AG09319 (cell line): ENCODE data around the gene LMAN1L.

ENCODE experiments used
- DNase-seq: peaks from one replicate; pipeline ENCODE4 v3.0.0-alpha.2; 2010; ENCODE audit warnings: low read depth; ENCODE audit errors: extremely low read depth
- CTCF ChIP-seq: IDR thresholded peaks from 2 replicates; pipeline ENCODE4 v1.5.1; 2011; ENCODE audit warnings: low read depth, mild to moderate bottlenecking, inconsistent platforms, low read length, moderate library complexity

LMAN1L gene

DNA sequence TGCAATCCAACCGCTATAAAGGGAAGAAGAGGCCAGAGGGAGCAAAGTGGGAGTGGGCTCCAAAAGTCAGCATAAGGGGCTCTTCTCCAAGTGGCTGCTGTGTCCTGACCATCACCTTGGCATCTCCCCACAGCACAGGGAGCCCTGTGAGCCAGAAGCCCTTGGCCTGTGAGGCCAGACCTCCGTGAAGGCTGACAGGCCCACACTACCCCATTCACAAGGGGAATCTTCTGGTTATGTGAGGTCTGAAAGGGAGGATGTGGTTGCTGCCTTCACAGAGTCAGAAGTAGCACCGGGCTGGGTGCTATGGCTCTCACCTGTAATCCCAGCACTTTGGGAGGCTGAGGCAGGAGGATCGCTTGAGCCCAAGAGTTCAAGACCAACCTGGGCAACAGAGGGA is 32.9 kb downstream of the LMAN1L start:
- TF ChIP-seq CTCF: no peak
- DNase-seq: no peak

- TF ChIP-seq CTCF: no peak
These were observed 34.8 kb downstream of the LMAN1L start for GRCh38 chr15:74847432-74847831.

GRCh38 chr15:74850393-74850792 is 37.8 kb downstream of the LMAN1L start:
- TF ChIP-seq CTCF: no peak
- no peak for DNase-seq

More at GRCh38 chr15:74847432-74847831, 34.8 kb downstream of the LMAN1L start:
- DNase-seq: no peak

DNA sequence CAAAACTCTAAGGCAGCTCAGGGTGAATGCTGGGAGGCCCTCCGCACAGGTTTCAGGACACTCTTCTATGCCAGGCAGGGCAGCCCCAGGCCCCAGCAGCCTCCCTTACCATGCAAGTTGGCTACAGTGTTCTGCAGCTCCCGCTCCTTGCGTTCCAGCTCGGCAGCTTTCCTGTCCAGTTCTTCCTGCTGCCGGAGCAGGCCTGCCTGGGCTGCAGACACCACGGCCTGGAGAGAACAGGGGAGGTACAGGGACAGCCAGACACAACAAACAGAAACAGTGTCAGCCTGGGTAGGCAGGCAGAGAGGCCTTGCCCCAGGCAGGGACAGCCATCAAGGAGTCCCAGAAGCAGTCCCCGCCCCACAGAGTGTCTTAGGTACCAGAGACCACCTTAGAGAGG is 39.3 kb downstream of the LMAN1L start:
- DNase-seq: no peak
- TF ChIP-seq CTCF: no peak

- no peak for DNase-seq
- no peak for TF ChIP-seq CTCF
These were observed 41.9 kb downstream of the LMAN1L start for GRCh38 chr15:74854453-74855022.

GRCh38 chr15:74855857-74856256 is 43.2 kb downstream of the LMAN1L start:
- no peak for TF ChIP-seq CTCF
- DNase-seq: no peak

GRCh38 chr15:74856537-74856936 is 43.9 kb downstream of the LMAN1L start:
- TF ChIP-seq CTCF: no peak
- no peak for DNase-seq
